SK-N-SH (cell line): ENCODE data around the gene CDH23. TPM values are rescaled to one million over a fixed set of nuclear protein-coding genes. Genes with fewer than 3 reads are reported as not detected.

ENCODE experiments used
- CTCF ChIA-PET: fragments of 300-600, 350-600 bp; formaldehyde crosslinking; extraction: SDS; loops from one replicate; lab custom pipeline; 2021; lab: Yijun Ruan, JAX
- POLR2A ChIA-PET: fragments of 350-600 bp; sonication (Branson Sonifier 250); formaldehyde crosslinking; extraction: SDS; loops from one replicate; lab custom pipeline; 2020; ENCODE audit warnings: antibody characterized with exemption, inconsistent platforms; lab: Yijun Ruan, JAX
- DNase-seq: peaks from one replicate; pipeline ENCODE4 v3.0.0; 2012
- H2AFZ ChIP-seq: fragments of 200-600 bp; sonication (generic); 2 replicates; pipeline ENCODE4 v1.8.1; 2016; ENCODE audit warnings: antibody characterized with exemption, mild to moderate bottlenecking, low read depth
- H3F3A ChIP-seq: fragments of 200-600 bp; sonication (generic); replicated peaks from 2 replicates; pipeline ENCODE3; 2016; ENCODE audit warnings: antibody characterized with exemption, mild to moderate bottlenecking; ENCODE audit not compliant: insufficient read depth
- H3K27ac ChIP-seq, 2 experiments: fragments of 200-500 bp in 1 of 2; fragments of 200-600 bp in 1 of 2; sonication (Bioruptor generic) in 1 of 2; sonication (generic), shearing (Covaris generic) in 1 of 2; 2 replicates each; pipeline versions ENCODE4 v1.5.1 to v1.6.1; 2014 to 2016; ENCODE audit warnings: low read depth in 2 of 2, inconsistent platforms in 1 of 2, low read length in 1 of 2, mild to moderate bottlenecking in 1 of 2, mixed read lengths in 1 of 2
- H3K27me3 ChIP-seq: fragments of 200-600 bp; sonication (generic), shearing (Covaris generic); 2 replicates; pipeline ENCODE4 v1.6.1; 2016; ENCODE audit warnings: mixed run types; ENCODE audit not compliant: insufficient read depth
- H3K36me3 ChIP-seq, 2 experiments: fragments of 200-500 bp in 1 of 2; fragments of 200-600 bp in 1 of 2; sonication (Bioruptor generic) in 1 of 2; sonication (generic) in 1 of 2; replicated peaks in 1 of 2; 2 replicates each; pipeline versions ENCODE3 to v1.5.1; 2014 to 2016; ENCODE audit warnings: low read length in 1 of 2, mild to moderate bottlenecking in 1 of 2; ENCODE audit not compliant: insufficient read depth in 2 of 2, control insufficient read depth in 1 of 2
- H3K4me1 ChIP-seq, 2 experiments: fragments of 200-500 bp in 1 of 2; fragments of 200-600 bp in 1 of 2; sonication (Bioruptor generic) in 1 of 2; sonication (generic), shearing (Covaris generic) in 1 of 2; 2 replicates each; pipeline versions ENCODE4 v1.5.1 to v1.6.1; 2014 to 2016; ENCODE audit warnings: low read depth in 1 of 2, low read length in 1 of 2, mixed run types in 1 of 2; ENCODE audit not compliant: insufficient read depth in 2 of 2, control insufficient read depth in 1 of 2
- H3K4me2 ChIP-seq: fragments of 200-600 bp; sonication (generic), shearing (Covaris generic); 2 replicates; pipeline ENCODE4 v1.6.1; 2017; ENCODE audit warnings: mixed run types
- H3K4me3 ChIP-seq, 2 experiments: fragments of 200-500 bp in 1 of 2; fragments of 200-600 bp in 1 of 2; sonication (Bioruptor generic) in 1 of 2; sonication (generic), shearing (Covaris generic) in 1 of 2; 2 replicates each; pipeline versions ENCODE4 v1.5.1 to v1.8.1; 2014 to 2016; ENCODE audit warnings: low read depth in 2 of 2, inconsistent platforms in 1 of 2, low read length in 1 of 2, mild to moderate bottlenecking in 1 of 2, mixed read lengths in 1 of 2, moderate library complexity in 1 of 2
- H3K79me2 ChIP-seq: fragments of 200-600 bp; sonication (generic); 2 replicates; pipeline ENCODE4 v1.8.1; 2017; ENCODE audit warnings: mild to moderate bottlenecking; ENCODE audit not compliant: insufficient read depth
- H3K9ac ChIP-seq: fragments of 200-600 bp; sonication (generic); 2 replicates; pipeline ENCODE4 v1.6.1; 2017; ENCODE audit warnings: mixed run types
- H3K9me2 ChIP-seq: fragments of 200-600 bp; sonication (generic); 2 replicates; pipeline ENCODE4 v1.6.1; 2017; ENCODE audit warnings: mixed run types
- H3K9me3 ChIP-seq: fragments of 200-600 bp; sonication (generic); 2 replicates; pipeline ENCODE4 v1.6.1; 2017; ENCODE audit warnings: mixed run types, mild to moderate bottlenecking, moderate library complexity
- H4K20me1 ChIP-seq: fragments of 200-600 bp; sonication (generic); 2 replicates; pipeline ENCODE4 v1.6.1; 2017; ENCODE audit warnings: mild to moderate bottlenecking, mixed run types; ENCODE audit not compliant: insufficient read depth
- CHD2 ChIP-seq: fragments of 150-350 bp; IDR thresholded peaks from 2 replicates; pipeline ENCODE4 v1.6.1; 2018; ENCODE audit warnings: low read length; ENCODE audit not compliant: partially characterized antibody
- EP300 ChIP-seq, 2 experiments: IDR thresholded peaks; 2 replicates each; pipeline versions ENCODE4 v1.4.0 to v1.6.1; 2012; ENCODE audit warnings: borderline replicate concordance in 1 of 2, low read depth in 1 of 2, low read length in 1 of 2
- FOXJ3 ChIP-seq: sonication (generic); formaldehyde crosslinking; IDR thresholded peaks from 2 replicates; pipeline ENCODE4 v1.5.1; 2020; ENCODE audit warnings: mild to moderate bottlenecking, missing genetic modification reagents
- FOXM1 ChIP-seq: IDR thresholded peaks from 2 replicates; pipeline ENCODE4 v1.4.0; 2012; ENCODE audit warnings: low read depth, mild to moderate bottlenecking
- GABPA ChIP-seq: IDR thresholded peaks from 2 replicates; pipeline ENCODE4 v1.4.0; 2012; ENCODE audit warnings: low read depth, mild to moderate bottlenecking
- MXI1 ChIP-seq: IDR thresholded peaks from 2 replicates; pipeline ENCODE4 v1.6.1; 2012; ENCODE audit warnings: mild to moderate bottlenecking, low read depth, low read length, improper control_type of control experiment
- NFIC ChIP-seq: IDR thresholded peaks from 2 replicates; pipeline ENCODE4 v1.4.0; 2012; ENCODE audit warnings: borderline replicate concordance
- SIN3A ChIP-seq: IDR thresholded peaks from 2 replicates; pipeline ENCODE4 v1.6.1; 2012; ENCODE audit warnings: low read depth, mild to moderate bottlenecking, low read length, moderate library complexity, borderline replicate concordance
- SMC3 ChIP-seq: IDR thresholded peaks from 2 replicates; pipeline ENCODE4 v1.6.1; 2012; ENCODE audit warnings: low read depth, low read length, improper control_type of control experiment
- TAF1 ChIP-seq: IDR thresholded peaks from 2 replicates; pipeline ENCODE4 v1.6.1; 2012; ENCODE audit warnings: low read depth, mild to moderate bottlenecking, low read length, moderate library complexity, borderline replicate concordance
- TCF12 ChIP-seq: IDR thresholded peaks from 2 replicates; pipeline ENCODE4 v1.4.0; 2012
- TEAD4 ChIP-seq: IDR thresholded peaks from 2 replicates; pipeline ENCODE4 v1.4.0; 2012; ENCODE audit warnings: mild to moderate bottlenecking, borderline replicate concordance; ENCODE audit not compliant: insufficient read depth
- WGBS: methylation state at CpG from one replicate; pipeline ENCODE4 v1.1.6; 2017; ENCODE audit warnings: low lambda C conversion rate; 5-methylcytosine and 5-hydroxymethylcytosine counted together
- polyA plus RNA-seq, 3 experiments: library from polyadenylated mRNA; depleted of rRNA; stranded (reverse); fragments of >200 nt; gene quantifications; 2 replicates each; pipeline ENCODE4 v1.2.3, GENCODE V29; 2012
- TF ChIP-seq, protein P1 (sequence below): IDR thresholded peaks from 2 replicates; pipeline ENCODE4 v1.4.0; 2012; ENCODE audit warnings: low read depth
- TF ChIP-seq, protein P2 (sequence below): IDR thresholded peaks from 2 replicates; pipeline ENCODE4 v1.6.1; 2012; ENCODE audit warnings: mild to moderate bottlenecking, low read depth, low read length, moderate library complexity
- TF ChIP-seq, protein P3 (sequence below): IDR thresholded peaks from 2 replicates; pipeline ENCODE4 v1.4.0; 2012; ENCODE audit warnings: low read depth, borderline replicate concordance
- TF ChIP-seq, protein P4 (sequence below): IDR thresholded peaks from 2 replicates; pipeline ENCODE4 v1.4.0; 2012; ENCODE audit warnings: low read depth, borderline replicate concordance
- TF ChIP-seq, protein P5 (sequence below): fragments of 200-600 bp; sonication (generic); IDR thresholded peaks from 2 replicates; pipeline ENCODE4 v1.6.1; 2017; ENCODE audit warnings: antibody characterized with exemption, mild to moderate bottlenecking, moderate library complexity
- TF ChIP-seq, protein P6 (sequence below): fragments of 150-350 bp; IDR thresholded peaks from 2 replicates; pipeline ENCODE4 v1.6.1; 2017; ENCODE audit warnings: antibody characterized with exemption, low read length, low read depth, borderline replicate concordance

The CDH23 gene
- polyA plus RNA-seq, 1 of the 3 experiments (the other 2 are of a cell fraction): 0.03 TPM

DNA sequence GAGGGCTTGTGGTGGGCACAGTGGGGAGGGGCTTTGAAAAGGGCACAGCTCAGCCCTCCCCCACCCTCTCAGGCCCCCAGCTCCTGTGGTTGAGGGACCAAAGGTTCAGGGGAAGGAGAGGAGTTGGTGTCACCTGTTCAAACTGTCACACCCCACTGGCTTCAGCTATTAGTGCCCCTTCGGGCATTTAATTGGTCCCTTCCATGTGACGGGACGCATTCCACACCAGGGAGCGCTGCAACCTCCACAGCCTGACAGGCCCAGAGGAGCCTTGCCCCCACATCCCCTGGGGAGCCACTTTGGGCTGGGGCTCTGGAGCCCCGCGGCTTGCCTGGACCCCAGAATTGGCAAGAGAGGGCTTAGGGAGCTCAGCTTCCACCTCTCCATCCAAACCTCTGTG is 247.2 kb downstream of the CDH23 start:
- 80% methylated on average over 6 of the region's 6 CpGs for WGBS
- Histone ChIP-seq H3K9me3 (no peaks in the 10 kb centered on the region), H3K4me2 (no peak overlapping the region), H3K27ac (no peak overlapping the region), H3K4me3 (no peak overlapping the region), H3K36me3 (no peaks in the 10 kb centered on the region), H3F3A (no peaks in the 10 kb centered on the region), H3K9ac (no peak overlapping the region), H3K4me1 (peaks cover 0 to 20% of the 10 kb centered on the region in 2 experiments; a peak in 1 of 4 replicates), H3K79me2 (no peaks in the 10 kb centered on the region), H3K27me3 (no peaks in the 10 kb centered on the region; the same call in 1 of the 2 replicates), H4K20me1 (no peaks in the 10 kb centered on the region), H2AFZ (no peak overlapping the region), H3K9me2 (no peaks in the 10 kb centered on the region)
- ChIA-PET CTCF (interaction anchor here (1.3 kb wide), 1 partner anchor 53 kb away, joined by 3 read pairs; no protein-coding TSS in a partner anchor), POLR2A (no interaction called here)
- TF ChIP-seq, protein P1, sequence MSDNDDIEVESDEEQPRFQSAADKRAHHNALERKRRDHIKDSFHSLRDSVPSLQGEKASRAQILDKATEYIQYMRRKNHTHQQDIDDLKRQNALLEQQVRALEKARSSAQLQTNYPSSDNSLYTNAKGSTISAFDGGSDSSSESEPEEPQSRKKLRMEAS: no peak
- TF ChIP-seq TAF1: no peak
- TF ChIP-seq CHD2: no peak
- no peak for TF ChIP-seq SMC3
- no peak for TF ChIP-seq SIN3A
- no peak for TF ChIP-seq FOXM1
- TF ChIP-seq, protein P2, sequence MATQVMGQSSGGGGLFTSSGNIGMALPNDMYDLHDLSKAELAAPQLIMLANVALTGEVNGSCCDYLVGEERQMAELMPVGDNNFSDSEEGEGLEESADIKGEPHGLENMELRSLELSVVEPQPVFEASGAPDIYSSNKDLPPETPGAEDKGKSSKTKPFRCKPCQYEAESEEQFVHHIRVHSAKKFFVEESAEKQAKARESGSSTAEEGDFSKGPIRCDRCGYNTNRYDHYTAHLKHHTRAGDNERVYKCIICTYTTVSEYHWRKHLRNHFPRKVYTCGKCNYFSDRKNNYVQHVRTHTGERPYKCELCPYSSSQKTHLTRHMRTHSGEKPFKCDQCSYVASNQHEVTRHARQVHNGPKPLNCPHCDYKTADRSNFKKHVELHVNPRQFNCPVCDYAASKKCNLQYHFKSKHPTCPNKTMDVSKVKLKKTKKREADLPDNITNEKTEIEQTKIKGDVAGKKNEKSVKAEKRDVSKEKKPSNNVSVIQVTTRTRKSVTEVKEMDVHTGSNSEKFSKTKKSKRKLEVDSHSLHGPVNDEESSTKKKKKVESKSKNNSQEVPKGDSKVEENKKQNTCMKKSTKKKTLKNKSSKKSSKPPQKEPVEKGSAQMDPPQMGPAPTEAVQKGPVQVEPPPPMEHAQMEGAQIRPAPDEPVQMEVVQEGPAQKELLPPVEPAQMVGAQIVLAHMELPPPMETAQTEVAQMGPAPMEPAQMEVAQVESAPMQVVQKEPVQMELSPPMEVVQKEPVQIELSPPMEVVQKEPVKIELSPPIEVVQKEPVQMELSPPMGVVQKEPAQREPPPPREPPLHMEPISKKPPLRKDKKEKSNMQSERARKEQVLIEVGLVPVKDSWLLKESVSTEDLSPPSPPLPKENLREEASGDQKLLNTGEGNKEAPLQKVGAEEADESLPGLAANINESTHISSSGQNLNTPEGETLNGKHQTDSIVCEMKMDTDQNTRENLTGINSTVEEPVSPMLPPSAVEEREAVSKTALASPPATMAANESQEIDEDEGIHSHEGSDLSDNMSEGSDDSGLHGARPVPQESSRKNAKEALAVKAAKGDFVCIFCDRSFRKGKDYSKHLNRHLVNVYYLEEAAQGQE: no peak
- TF ChIP-seq MXI1: no peak
- TF ChIP-seq, protein P3, sequence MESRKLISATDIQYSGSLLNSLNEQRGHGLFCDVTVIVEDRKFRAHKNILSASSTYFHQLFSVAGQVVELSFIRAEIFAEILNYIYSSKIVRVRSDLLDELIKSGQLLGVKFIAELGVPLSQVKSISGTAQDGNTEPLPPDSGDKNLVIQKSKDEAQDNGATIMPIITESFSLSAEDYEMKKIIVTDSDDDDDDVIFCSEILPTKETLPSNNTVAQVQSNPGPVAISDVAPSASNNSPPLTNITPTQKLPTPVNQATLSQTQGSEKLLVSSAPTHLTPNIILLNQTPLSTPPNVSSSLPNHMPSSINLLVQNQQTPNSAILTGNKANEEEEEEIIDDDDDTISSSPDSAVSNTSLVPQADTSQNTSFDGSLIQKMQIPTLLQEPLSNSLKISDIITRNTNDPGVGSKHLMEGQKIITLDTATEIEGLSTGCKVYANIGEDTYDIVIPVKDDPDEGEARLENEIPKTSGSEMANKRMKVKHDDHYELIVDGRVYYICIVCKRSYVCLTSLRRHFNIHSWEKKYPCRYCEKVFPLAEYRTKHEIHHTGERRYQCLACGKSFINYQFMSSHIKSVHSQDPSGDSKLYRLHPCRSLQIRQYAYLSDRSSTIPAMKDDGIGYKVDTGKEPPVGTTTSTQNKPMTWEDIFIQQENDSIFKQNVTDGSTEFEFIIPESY: no peak
- TF ChIP-seq, protein P4, sequence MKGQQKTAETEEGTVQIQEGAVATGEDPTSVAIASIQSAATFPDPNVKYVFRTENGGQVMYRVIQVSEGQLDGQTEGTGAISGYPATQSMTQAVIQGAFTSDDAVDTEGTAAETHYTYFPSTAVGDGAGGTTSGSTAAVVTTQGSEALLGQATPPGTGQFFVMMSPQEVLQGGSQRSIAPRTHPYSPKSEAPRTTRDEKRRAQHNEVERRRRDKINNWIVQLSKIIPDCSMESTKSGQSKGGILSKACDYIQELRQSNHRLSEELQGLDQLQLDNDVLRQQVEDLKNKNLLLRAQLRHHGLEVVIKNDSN: no peak
- TF ChIP-seq, protein P5, sequence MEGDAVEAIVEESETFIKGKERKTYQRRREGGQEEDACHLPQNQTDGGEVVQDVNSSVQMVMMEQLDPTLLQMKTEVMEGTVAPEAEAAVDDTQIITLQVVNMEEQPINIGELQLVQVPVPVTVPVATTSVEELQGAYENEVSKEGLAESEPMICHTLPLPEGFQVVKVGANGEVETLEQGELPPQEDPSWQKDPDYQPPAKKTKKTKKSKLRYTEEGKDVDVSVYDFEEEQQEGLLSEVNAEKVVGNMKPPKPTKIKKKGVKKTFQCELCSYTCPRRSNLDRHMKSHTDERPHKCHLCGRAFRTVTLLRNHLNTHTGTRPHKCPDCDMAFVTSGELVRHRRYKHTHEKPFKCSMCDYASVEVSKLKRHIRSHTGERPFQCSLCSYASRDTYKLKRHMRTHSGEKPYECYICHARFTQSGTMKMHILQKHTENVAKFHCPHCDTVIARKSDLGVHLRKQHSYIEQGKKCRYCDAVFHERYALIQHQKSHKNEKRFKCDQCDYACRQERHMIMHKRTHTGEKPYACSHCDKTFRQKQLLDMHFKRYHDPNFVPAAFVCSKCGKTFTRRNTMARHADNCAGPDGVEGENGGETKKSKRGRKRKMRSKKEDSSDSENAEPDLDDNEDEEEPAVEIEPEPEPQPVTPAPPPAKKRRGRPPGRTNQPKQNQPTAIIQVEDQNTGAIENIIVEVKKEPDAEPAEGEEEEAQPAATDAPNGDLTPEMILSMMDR: no peak
- TF ChIP-seq GABPA: no peak
- no peak for TF ChIP-seq FOXJ3 (CRISPR knock-in tag)
- TF ChIP-seq TCF12: no peak
- TF ChIP-seq, protein P6, sequence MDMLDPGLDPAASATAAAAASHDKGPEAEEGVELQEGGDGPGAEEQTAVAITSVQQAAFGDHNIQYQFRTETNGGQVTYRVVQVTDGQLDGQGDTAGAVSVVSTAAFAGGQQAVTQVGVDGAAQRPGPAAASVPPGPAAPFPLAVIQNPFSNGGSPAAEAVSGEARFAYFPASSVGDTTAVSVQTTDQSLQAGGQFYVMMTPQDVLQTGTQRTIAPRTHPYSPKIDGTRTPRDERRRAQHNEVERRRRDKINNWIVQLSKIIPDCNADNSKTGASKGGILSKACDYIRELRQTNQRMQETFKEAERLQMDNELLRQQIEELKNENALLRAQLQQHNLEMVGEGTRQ: no peak
- no peak for TF ChIP-seq EP300 (IDR thresholded peaks at IDR 0.05; ENCODE audit: borderline replicate concordance in 1 of 2, low read depth in 1 of 2, low read length in 1 of 2)
- TF ChIP-seq NFIC: no peak
- no peak for TF ChIP-seq TEAD4
- DNase-seq: no peak
